ENCODE results near the gene CHRM2. TPM values are rescaled to one million over a fixed set of nuclear protein-coding genes. Genes with fewer than 3 reads are reported as not detected.

Gene CHRM2
- polyA plus RNA-seq, 4 donors, result 2.3 to 4.0 (median 3.8) TPM

DNA sequence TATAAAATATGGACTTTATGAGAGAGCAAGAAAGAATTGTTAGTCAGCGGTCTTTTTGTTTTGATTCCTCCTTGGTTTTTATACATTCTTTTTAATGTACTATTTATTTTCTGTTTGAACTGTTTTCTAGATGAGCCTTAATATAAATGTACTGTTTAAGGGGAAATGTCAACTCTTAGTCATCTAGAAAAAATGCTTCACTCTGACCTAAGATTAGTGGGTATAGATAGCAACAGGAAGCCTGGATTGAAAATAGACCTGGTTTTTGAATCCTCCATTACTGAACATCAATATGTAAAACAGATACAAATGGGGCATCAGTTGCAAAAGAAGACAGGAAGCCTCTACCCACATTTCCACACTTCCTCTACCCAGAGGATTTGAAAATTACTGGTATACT is 87.8 kb downstream of the CHRM2 start:
- no peak for DNase-seq (ENCODE audit: low read depth in 4 of 4, low spot score in 3 of 4)

DNA sequence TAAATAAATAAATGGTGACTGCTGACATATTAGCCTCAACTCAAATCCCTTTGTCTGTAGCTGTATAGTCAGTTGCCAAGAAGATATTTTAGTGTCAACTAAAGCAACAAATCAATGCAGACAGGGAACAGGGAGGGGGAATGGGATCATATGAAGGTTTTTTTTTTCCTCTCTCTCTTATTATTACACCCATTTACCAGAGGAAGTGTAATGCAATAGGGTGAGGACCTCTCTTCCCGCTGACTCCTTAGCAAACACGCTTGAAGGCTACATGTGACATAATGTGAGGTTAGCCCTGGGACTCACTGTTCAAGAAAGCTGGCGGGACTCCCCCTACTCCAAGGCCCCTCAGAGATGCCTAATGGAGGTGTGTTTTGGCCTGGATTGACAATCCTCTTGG is 88.2 kb downstream of the CHRM2 start:
- DNase-seq (ENCODE audit: low read depth in 4 of 4, low spot score in 3 of 4), result no peak

DNA sequence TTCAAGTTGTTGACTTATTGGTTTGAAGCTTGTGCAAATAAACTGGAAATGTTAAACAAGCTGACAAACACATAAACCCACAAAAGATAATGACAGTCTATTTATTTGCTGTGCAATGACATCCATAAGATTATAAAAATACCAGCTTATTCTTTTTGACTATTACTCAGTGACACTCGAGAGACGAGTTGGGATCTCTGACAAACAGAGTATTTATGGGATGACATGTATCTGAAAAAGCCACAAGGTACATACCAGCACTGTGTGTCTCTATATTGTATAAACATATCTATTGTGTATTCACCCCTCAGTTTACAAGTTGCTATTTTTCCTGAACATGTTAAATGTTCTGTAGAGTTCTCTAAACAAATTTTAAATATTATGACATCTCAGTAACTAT is 88.9 kb downstream of the CHRM2 start:
- DNase-seq (ENCODE audit: low read depth in 4 of 4, low spot score in 3 of 4), result no peak

DNA sequence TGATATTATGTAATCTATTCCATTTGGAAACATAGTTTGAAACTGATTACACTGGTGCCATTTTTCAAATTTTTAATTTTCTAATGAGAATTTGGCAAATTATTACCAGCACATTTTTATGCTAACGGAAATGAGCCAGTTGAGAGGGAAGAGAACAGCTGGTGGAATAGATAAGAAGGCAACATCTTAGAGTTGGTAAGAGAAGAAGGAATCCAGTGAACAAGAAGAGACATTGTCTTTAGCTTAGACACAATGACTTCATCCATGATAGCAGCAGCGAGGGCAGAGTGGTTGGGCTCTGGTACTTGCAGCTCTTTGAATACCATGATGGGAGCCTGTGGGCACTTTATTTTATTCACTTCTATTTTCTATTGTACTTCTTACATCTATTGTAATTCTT is 89.6 kb downstream of the CHRM2 start:
- DNase-seq (ENCODE audit: low read depth in 4 of 4, low spot score in 3 of 4), result no peak

DNA sequence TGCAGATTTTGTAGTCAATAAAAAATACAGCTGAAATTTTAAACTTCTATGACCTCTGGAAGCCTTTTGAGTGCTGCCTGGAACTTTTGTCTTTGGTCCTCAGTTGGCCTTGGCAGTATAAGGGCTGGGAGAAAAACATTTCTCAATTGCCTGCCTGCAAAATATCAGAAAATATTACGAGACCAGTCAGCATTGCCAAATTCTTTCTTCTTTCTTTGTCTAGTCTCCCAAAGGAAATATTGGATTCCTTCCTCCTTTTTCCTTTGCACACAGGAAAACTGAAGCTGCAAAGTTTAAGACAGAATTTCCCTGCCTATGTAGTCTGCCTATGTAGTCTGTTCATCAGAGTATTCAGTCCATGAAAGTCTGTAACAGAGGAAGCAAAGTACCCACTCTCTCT is 95.9 kb downstream of the CHRM2 start:
- no peak for DNase-seq (ENCODE audit: low read depth in 4 of 4, low spot score in 3 of 4)

DNA sequence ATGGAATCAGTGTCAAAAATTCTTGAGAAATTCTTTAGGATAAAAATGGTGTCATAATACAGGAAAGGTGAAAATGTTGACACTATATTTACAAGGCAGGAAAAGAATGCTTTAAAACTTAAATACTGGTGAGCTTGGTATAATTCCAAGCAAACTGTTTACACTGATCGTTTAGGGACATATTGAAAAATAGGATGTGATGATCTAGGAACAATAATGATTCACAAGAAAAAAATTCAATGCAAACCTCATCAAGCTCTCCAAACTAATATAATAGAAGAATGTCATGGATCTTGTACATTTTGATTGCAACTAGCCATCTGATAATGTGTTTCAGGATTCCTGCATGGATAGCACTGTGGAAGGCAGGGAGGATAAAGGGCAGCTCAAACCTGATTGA is 98.4 kb downstream of the CHRM2 start:
- no peak for DNase-seq (ENCODE audit: low read depth in 4 of 4, low spot score in 3 of 4)

DNA sequence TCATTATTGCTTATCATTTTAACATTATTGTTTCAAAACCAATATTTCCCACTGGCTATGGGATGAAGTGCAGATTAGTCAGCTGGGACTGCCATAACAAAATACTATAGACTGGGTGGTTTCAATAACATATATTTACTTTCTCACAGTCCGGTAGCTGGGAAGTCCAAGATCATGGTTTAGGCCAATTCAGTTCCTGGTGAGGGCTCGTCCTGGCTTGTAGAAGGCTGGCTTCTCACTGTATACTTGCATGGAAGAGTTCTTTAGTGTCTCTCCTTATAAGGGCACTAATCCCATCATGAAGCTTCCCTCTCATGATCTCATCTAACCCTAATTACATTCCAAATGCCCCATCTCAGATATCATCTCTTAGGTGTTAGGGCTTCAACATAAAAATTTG is 101.3 kb downstream of the CHRM2 start:
- no peak for DNase-seq (ENCODE audit: low read depth in 4 of 4, low spot score in 3 of 4)

DNA sequence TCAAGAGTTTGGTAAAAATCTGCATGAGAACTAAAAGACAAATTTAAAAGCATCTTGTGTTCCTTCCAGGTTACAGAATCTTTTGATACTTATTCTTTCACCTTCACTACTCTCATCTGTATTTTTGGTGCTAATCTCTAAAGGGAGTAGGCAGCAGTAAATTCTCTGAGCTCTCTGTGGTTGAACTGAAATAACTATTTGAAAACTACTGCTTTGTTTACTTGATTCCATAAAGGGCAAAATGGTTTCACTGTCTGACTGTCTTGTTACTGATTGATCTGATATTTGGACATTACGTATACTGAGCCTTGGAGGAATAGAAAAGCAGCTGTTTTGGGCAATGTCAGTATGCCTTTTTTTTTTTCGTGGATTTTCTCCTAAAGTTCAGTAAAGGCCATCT is 103.3 kb downstream of the CHRM2 start:
- DNase-seq (ENCODE audit: low read depth in 4 of 4, low spot score in 3 of 4), result no peak

DNA sequence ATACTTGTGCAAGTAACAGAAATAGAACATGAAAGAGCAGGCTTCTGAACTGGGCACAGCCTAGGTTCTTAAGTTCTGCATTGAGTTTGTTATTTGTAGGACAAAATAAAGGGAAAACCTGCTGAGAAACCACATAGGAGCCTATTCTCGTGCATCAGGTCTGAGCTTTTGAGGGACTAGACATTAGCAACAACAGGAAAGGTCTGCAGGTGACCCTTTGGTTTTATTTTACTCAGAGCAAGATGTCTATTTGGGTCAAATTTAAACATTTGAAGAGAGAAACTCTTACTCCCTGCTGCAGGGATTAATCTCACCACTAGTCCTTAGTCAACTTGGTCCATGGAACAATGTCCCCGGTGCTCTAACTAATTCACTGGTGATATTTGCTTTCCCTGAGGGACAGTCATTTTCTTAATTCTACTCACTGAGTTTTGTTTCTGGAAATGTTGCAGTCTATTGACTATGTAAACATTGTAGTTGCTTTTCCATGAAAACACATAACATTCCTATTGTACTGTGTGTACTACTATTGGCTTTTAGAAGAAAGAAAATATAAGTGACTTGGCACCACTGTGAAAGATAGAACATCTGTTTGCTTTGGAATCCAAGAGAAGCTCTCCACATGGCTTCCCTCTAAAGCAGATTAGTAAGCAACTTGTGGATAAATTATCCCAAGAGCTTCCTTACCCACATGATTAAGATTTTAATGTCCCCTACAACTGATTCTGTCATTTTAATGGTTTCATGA is 108.2 kb downstream of the CHRM2 start:
- no peak for DNase-seq (ENCODE audit: low read depth in 4 of 4, low spot score in 3 of 4)

DNA sequence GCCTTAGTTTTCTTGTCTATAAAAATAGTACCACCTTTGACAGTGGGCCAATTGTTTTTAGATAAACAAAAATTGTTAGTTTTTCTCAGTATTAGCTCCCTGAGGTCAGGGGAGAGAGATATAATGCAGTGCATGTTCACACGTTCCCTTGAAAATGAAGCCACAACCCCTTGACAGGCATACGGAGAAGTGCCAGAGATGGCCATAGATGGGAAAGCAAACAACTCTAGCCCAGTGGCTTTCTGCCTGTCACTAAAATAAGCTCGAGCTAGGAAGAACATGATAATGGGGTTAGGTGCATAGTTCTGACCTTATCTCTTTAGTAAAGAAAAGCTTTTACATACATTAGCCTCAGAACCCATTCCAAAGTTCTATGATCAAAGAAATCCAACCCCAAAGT is 124.9 kb downstream of the CHRM2 start:
- no peak for DNase-seq (ENCODE audit: low read depth in 4 of 4, low spot score in 3 of 4)

DNA sequence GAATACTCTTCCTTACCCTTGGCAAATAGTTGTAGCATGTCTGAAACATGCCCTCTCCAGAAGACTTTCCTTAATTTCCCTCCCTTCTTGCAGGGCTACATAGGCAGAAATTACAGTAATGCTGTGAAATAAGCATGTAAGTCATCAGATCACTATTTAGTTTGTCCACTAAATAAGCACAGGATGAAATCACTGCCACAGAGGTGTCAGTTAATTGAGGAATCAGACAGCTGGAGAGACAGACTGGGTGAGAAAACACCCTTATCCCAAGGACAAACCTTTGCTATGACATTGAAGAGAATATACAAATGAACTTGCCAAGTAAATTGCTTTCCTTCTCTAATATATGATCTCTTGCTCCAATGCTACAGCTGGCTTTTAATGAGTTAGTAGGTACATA is 129.3 kb downstream of the CHRM2 start:
- no peak for DNase-seq (ENCODE audit: low read depth in 4 of 4, low spot score in 3 of 4)

DNA sequence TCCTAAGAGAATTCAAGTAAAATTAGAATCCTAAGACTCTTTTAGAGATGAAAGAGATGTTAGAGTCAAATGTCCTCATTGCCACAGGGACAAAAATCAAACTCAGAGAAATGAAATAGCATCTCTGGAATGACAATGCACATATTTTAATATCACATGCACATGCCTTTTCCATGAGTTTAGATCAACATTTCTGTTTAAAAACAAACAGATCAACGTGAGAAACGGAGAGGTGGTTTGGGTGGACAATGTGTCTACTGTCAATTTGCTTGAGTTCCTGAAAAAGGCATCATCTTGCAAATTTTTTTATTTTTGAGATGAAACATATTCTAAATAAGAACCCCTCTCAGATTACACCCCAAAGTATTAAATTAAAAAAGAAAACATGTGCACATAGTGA is 130.0 kb downstream of the CHRM2 start:
- no peak for DNase-seq (ENCODE audit: low read depth in 4 of 4, low spot score in 3 of 4)

DNA sequence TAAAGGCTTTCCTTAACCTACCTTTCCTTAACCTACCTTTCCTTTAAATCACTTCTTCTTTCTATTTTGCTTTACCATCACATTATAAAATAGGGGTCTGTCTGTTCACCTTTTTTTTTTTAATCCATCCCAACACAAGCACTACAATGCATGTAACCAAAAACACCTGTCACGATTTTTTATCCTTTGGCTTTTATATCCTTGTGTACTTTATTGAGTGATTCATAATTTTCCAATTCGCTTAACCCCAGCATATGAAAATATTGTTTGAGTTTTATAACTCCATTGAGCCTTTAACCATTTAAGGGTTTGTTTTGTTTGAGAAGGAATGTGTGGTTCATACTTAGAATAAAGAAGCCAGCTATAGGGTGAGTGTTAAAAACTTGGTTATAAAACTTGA is 132.2 kb downstream of the CHRM2 start:
- DNase-seq (ENCODE audit: low read depth in 4 of 4, low spot score in 3 of 4), result no peak

DNA sequence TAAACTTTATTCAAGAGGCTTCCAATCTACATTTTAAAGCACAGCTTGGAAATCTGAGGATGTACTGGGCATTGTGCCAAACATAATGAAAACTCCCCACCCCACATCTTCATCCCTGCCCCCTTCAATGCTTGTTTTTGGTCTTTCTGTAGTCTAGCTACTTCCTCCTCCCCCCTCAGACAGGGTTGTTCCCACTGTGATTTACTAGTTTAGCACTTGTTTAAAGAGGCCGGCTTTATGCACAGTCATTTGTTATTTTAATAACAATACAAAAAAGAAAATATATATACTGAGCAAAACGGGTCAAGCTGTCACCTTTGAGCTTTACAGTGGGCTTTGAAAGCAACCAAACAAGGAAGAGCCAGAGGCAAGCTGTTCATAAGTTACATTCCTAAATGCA is 132.6 kb downstream of the CHRM2 start:
- DNase-seq (ENCODE audit: low read depth in 4 of 4, low spot score in 3 of 4), result peak; percentile 20 to 53 (median 40)

DNA sequence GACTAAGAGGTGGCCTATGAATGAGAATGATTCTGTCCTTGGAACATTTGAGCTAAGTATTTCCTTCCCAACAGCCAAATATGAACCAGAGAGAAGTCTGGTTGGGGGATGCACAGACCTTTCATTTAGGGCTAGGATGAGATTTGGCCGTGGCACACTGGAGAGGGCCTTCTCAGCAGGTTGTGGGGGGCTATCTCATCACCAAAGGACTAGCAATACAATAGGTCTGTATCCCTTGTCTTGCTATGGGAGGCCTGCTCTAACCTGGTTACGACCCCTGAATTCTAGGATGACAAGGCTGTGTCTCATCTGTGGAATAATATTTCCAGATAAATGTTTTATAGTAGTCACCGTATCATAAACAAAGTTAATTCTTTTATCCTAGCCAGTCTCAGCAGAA is 133.0 kb downstream of the CHRM2 start:
- no peak for DNase-seq (ENCODE audit: low read depth in 4 of 4, low spot score in 3 of 4)

DNA sequence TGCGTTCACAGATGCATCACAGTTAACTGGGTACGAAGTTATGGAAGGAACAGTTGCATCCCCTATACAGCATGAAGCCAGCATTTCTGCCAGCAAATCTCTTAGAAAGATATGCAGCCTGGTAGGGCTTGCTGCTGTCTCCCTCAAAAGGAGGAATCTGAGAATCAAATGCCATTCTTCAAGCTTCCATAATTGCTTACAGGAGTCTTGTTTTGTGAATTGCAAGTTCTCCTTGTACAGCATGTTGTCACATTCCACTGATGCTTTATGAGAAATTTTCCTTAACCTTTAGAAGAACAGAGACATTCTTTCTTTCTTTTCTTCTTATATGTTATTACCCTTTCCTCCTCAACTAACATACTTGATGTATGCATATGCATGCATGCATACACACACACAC is 134.6 kb downstream of the CHRM2 start:
- no peak for DNase-seq (ENCODE audit: low read depth in 4 of 4, low spot score in 3 of 4)

DNA sequence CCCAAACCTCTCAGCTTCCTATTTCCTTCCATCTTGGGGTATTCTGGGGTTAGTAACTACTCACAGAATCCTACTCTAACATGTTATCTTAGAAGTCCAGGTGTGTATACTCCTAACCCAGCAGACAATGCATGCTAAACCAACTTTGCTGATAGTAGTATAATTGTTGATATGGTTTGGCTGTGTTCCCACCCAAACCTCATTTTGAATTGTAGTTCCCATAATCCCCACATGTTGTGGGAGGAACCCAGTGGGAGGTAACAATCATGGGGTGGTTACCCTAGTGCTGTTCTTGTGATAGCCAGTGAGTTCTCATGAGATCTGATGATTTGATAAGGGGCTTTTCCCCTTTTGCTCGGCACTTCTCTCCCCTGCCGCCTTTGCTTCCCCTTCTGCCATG is 135.1 kb downstream of the CHRM2 start:
- no peak for DNase-seq (ENCODE audit: low read depth in 4 of 4, low spot score in 3 of 4)

DNA sequence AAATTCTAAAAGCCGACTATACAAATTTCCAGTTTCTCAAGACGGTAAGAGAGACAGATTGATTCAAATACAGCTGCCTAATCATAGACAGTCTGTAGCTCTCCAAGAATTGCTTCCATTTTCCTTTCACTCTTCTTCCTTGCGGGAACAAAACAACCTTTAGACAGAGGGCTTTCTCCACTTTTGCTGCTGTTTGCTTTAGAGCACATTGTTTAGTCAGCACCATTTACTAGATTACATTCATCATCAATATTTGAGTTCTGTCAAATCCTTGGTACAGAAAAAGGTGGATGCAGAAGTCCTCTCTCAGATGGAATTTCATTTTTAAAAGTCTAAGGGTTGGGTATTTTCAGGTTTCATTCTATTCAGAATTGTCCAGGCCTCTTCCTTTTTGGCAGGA is 137.4 kb downstream of the CHRM2 start:
- DNase-seq (ENCODE audit: low read depth in 4 of 4, low spot score in 3 of 4), result no peak

DNA sequence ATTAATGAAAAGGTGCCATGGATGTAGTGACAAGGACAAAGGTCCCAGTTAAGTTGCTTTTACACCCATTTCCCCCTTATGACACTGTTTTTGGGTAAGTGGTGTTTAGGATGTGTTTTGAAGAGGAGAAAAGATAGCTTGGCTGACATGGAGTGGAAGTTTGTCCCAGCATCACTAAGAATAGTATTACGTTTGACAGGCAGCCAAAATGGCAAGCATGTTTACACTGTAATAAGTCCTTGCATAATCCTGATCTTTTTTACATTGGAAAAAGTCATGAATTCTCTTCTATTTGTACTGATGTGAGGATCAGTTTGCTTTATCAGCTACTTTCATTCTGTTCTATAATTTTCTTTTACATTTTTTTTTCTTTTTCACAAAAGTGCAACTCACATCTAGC is 137.8 kb downstream of the CHRM2 start:
- no peak for DNase-seq (ENCODE audit: low read depth in 4 of 4, low spot score in 3 of 4)

DNA sequence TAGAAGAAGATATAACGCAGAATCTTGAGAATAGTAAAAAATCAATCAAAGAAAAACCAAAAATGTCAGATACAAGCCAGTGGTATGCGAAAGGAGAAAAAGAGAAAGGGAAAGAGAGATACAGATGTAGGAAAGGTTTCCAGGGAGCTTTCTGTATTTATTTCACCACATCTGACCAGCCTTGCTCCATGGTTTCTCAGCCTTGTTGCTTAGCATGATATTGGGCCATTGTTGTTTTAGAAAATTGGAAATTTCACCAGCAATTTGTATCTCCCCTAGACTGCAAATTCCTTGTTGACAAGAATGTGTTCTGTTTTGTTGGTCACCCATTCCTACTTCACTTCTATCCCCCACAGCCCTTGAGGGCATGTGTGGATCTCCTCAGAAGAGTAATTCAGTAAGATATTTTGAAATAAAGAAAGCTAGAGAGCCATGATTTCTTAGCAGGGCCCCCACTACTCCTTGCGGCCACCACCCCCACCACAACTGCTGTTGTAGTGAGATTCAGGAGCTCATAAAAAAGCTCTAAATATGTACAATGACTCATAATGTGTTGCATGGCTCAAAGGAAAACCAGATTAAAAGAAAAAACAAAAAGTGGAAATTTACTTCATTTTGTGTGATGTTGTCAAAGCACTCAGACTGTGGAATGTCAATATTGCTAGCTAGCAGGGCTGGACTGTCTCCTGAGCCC is 138.7 kb downstream of the CHRM2 start:
- DNase-seq (ENCODE audit: low read depth in 4 of 4, low spot score in 3 of 4), result no peak

DNA sequence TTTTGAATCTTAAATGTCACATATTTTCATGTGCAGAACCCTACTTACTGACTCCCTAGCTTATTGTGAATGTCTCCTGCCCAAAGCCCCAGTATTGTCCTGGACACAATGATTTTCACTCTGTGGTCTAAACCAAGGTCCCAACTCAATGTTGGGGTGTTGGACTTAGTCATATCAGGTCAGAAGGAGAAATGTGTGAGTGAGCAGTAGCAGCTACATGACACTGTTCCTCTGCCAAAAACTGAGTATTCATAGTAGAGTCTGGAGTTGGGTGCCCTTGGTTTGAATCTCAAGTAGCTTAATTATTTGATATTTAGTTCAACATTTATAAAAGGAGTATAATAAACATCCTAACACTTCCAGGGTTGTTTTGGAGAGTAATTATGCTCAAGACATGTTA is 141.0 kb downstream of the CHRM2 start:
- DNase-seq (ENCODE audit: low read depth in 4 of 4, low spot score in 3 of 4), result no peak

DNA sequence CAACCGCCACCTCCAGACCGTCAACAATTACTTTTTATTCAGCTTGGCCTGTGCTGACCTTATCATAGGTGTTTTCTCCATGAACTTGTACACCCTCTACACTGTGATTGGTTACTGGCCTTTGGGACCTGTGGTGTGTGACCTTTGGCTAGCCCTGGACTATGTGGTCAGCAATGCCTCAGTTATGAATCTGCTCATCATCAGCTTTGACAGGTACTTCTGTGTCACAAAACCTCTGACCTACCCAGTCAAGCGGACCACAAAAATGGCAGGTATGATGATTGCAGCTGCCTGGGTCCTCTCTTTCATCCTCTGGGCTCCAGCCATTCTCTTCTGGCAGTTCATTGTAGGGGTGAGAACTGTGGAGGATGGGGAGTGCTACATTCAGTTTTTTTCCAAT is 146.6 kb downstream of the CHRM2 start:
- no peak for DNase-seq (ENCODE audit: low read depth in 4 of 4, low spot score in 3 of 4)

DNA sequence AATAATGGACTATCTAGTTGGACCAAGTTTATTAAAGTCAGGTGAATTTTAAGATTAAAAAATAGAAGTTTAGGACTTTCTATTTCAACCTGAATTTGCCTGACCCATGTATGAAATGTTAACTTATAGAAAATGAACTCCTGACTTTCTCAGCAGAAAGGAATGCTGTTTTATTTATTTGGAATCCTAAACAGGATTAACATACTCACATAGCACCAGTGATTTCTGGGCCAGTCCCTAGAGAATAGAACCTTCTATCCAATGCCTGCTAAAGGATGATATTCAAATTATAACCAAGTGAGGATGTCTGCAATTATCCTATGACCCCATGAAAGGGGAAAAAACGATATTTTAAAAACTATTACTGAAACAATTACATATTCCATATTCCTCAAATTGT is 148.8 kb downstream of the CHRM2 start:
- no peak for DNase-seq (ENCODE audit: low read depth in 4 of 4, low spot score in 3 of 4)
